Loucy (cell line): ENCODE measurements around the gene ID3.
A peak's percentile ranks its signal among the peaks of the same experiment; 100 is the strongest.

Source experiments
- H2AFZ ChIP-seq: fragments of 200-600 bp; sonication (generic); 2 replicates; pipeline ENCODE4 v1.6.0; 2016; ENCODE audit warnings: antibody characterized with exemption, mild to moderate bottlenecking, low read length, moderate library complexity
- H3F3A ChIP-seq: fragments of 200-600 bp; 2 replicates; pipeline ENCODE4 v1.6.0; 2016; ENCODE audit warnings: antibody characterized with exemption, low read depth, mild to moderate bottlenecking
- H3K27me3 ChIP-seq: fragments of 200-600 bp; sonication (generic); 2 replicates; pipeline ENCODE4 v1.6.1; 2014; ENCODE audit warnings: low read length, mild to moderate bottlenecking; ENCODE audit not compliant: insufficient read depth, poor library complexity, severe bottlenecking
- H3K36me3 ChIP-seq: fragments of 200-600 bp; sonication (generic); 2 replicates; pipeline ENCODE4 v1.6.1; 2016; ENCODE audit warnings: low read length; ENCODE audit not compliant: insufficient read depth
- H3K4me1 ChIP-seq: fragments of 200-600 bp; sonication (generic); 2 replicates; pipeline ENCODE4 v1.5.1; 2014; ENCODE audit warnings: low read length, mild to moderate bottlenecking; ENCODE audit not compliant: insufficient read depth, poor library complexity, severe bottlenecking
- H3K4me2 ChIP-seq: fragments of 200-600 bp; sonication (generic); 2 replicates; pipeline ENCODE4 v1.6.0; 2014; ENCODE audit warnings: antibody characterized with exemption, low read length, low read depth, mild to moderate bottlenecking; ENCODE audit not compliant: poor library complexity, severe bottlenecking
- H3K4me3 ChIP-seq: fragments of 200-600 bp; sonication (generic); 2 replicates; pipeline ENCODE4 v1.5.1; 2014; ENCODE audit warnings: low read length, mild to moderate bottlenecking, mixed read lengths; ENCODE audit not compliant: poor library complexity, severe bottlenecking
- H3K79me2 ChIP-seq: fragments of 200-600 bp; sonication (generic); 2 replicates; pipeline ENCODE4 v1.6.1; 2014; ENCODE audit warnings: low read length; ENCODE audit not compliant: insufficient read depth
- H3K9ac ChIP-seq: fragments of 200-600 bp; sonication (generic); 2 replicates; pipeline ENCODE4 v1.6.0; 2014; ENCODE audit warnings: mild to moderate bottlenecking, low read depth, low read length, moderate library complexity; ENCODE audit not compliant: poor library complexity, severe bottlenecking
- H3K9me2 ChIP-seq: fragments of 200-600 bp; sonication (generic); replicated peaks from 2 replicates; pipeline ENCODE4 v1.6.1; 2016; ENCODE audit warnings: low read depth, low read length, mixed read lengths
- H3K9me3 ChIP-seq: fragments of 200-600 bp; sonication (generic); 2 replicates; pipeline ENCODE4 v1.6.1; 2014; ENCODE audit warnings: mild to moderate bottlenecking, antibody characterized with exemption, low read length, low read depth; ENCODE audit not compliant: insufficient read depth
- H4K20me1 ChIP-seq: fragments of 200-600 bp; sonication (generic); 2 replicates; pipeline ENCODE4 v1.6.0; 2014; ENCODE audit warnings: antibody characterized with exemption, low read length, mild to moderate bottlenecking; ENCODE audit not compliant: insufficient read depth, poor library complexity, severe bottlenecking
- EZH2phosphoT487 ChIP-seq: fragments of 200-600 bp; IDR thresholded peaks from 2 replicates; pipeline ENCODE4 v1.6.1; 2018; ENCODE audit warnings: antibody characterized with exemption, mild to moderate bottlenecking, moderate library complexity, borderline replicate concordance
- TF ChIP-seq, protein P1 (sequence below): fragments of 200-600 bp; sonication (generic); conservative IDR thresholded peaks from 2 replicates; pipeline ENCODE4 v1.5.1; 2014; ENCODE audit warnings: mild to moderate bottlenecking, antibody characterized with exemption, low read length

ID3 gene

DNA sequence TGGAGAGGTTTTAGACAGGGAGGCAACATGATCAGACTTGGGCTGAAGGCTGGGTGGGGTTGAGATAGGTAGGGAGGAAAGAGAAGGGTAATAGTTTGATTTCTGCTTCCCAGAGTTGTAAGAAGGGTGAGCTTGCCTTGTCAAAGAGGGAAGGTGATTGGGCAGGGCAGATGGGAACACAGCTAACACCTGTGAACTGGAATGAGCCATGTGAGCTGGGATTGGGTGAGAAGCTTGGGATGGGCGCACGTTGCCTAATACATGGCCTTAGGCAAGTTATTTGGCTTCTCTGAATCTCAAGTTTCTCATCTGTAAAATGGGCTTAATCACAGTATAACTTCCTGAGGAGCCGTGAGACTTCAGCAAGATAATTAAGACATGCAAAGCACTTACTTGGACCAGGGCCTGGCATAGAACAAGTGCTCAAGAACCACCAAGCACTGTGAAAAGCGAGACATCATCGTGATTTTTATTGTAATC, 33.8 kb upstream of the ID3 start:
- Histone ChIP-seq H3K27me3 (no peaks in the 10 kb centered on the region), H4K20me1 (no peaks in the 10 kb centered on the region), H3K9me3 (no peaks in the 10 kb centered on the region), H3K4me3 (no peak overlapping the region), H3K9me2 (no peaks in the 10 kb centered on the region), H3F3A (no peaks in the 10 kb centered on the region), H3K36me3 (no peaks in the 10 kb centered on the region), H2AFZ (no peak overlapping the region), H3K79me2 (no peaks in the 10 kb centered on the region), H3K4me2 (no peak overlapping the region), H3K4me1 (peaks cover 26% of the 10 kb centered on the region), H3K9ac (peak overlapping the region; percentile 54)
- TF ChIP-seq EZH2phosphoT487, result no peak
- TF ChIP-seq, protein P1, sequence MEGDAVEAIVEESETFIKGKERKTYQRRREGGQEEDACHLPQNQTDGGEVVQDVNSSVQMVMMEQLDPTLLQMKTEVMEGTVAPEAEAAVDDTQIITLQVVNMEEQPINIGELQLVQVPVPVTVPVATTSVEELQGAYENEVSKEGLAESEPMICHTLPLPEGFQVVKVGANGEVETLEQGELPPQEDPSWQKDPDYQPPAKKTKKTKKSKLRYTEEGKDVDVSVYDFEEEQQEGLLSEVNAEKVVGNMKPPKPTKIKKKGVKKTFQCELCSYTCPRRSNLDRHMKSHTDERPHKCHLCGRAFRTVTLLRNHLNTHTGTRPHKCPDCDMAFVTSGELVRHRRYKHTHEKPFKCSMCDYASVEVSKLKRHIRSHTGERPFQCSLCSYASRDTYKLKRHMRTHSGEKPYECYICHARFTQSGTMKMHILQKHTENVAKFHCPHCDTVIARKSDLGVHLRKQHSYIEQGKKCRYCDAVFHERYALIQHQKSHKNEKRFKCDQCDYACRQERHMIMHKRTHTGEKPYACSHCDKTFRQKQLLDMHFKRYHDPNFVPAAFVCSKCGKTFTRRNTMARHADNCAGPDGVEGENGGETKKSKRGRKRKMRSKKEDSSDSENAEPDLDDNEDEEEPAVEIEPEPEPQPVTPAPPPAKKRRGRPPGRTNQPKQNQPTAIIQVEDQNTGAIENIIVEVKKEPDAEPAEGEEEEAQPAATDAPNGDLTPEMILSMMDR, result no peak

- H3K4me2 ChIP-seq, result peak overlapping the region; percentile 37
These were observed 33.0 kb upstream of the ID3 start for GRCh38 chr1:23592209-23592892.

GRCh38 chr1:23591460-23592208, 32.3 kb upstream of the ID3 start:
- Histone ChIP-seq H2AFZ (0 out of 2 replicates have a peak overlapping the region, but pooled peaks have one; percentile 6), H3F3A (no peaks in the 10 kb centered on the region), H3K9ac (peak overlapping the region; percentile 54), H3K79me2 (no peaks in the 10 kb centered on the region), H4K20me1 (no peaks in the 10 kb centered on the region), H3K4me1 (peaks cover 17% of the 10 kb centered on the region), H3K9me3 (no peaks in the 10 kb centered on the region), H3K9me2 (no peaks in the 10 kb centered on the region), H3K36me3 (no peaks in the 10 kb centered on the region), H3K4me2 (peak overlapping the region; percentile 37), H3K27me3 (no peaks in the 10 kb centered on the region), H3K4me3 (peak overlapping the region; percentile 14)
- TF ChIP-seq EZH2phosphoT487, result no peak
- TF ChIP-seq, protein P1, result no peak

More at GRCh38 chr1:23592209-23592892, 33.0 kb upstream of the ID3 start:
- H2AFZ ChIP-seq, result no peak overlapping the region
- H4K20me1 ChIP-seq, result no peaks in the 10 kb centered on the region
- no peaks in the 10 kb centered on the region for H3F3A ChIP-seq
- no peaks in the 10 kb centered on the region for H3K9me3 ChIP-seq
- H3K79me2 ChIP-seq, result no peaks in the 10 kb centered on the region
- no peaks in the 10 kb centered on the region for H3K27me3 ChIP-seq
- peak overlapping the region; percentile 54 for H3K9ac ChIP-seq
- H3K36me3 ChIP-seq, result no peaks in the 10 kb centered on the region
- no peak overlapping the region for H3K4me3 ChIP-seq
- TF ChIP-seq, protein P1, result no peak
- no peak for TF ChIP-seq EZH2phosphoT487
- no peaks in the 10 kb centered on the region for H3K9me2 ChIP-seq
- H3K4me1 ChIP-seq, result peaks cover 18% of the 10 kb centered on the region
